Bronchus fibroblast of lung (primary cell): ENCODE measurements around the gene SPTB. TPM values are rescaled to one million over a fixed set of nuclear protein-coding genes. Genes with fewer than 3 reads are reported as not detected.

Experiments used
- total RNA-seq: library from RNA; depleted of rRNA; stranded (reverse); fragments of >200 nt; gene quantifications from 2 replicates; pipeline ENCODE4 v1.2.3, GENCODE V29; 2015

SPTB gene
- not detected in 2 replicates for total RNA-seq

GRCh38 chr14:64879635-64880220, at the start of gene SPTB:
TSS of gene SPTB (minus strand) at chr14:64879907. CDS start at chr14:64823094, 56,813 bp downstream.

GRCh38 chr14:64914237-64915028, 34.7 kb upstream of the SPTB start, which contains the start of gene CHURC1:
TSS of gene CHURC1 (plus strand) at chr14:64914455. CDS start at chr14:64914496, 41 bp downstream.

GRCh38 chr14:64704143-64704742, 175.5 kb downstream of the SPTB start, which contains the start of gene PLEKHG3:
TSS of gene PLEKHG3 (plus strand) at chr14:64704424. CDS start at chr14:64727632, 23,208 bp downstream.

Other genes starting within 250 kb of the SPTB start
- gene PLEKHG3, start 175.5 kb downstream of the SPTB start, total RNA-seq: 3.4 and 9.1 TPM in 2 replicates
- gene CHURC1, start 34.5 kb upstream of the SPTB start, total RNA-seq: 27.4 and 37.0 TPM in 2 replicates
- not detected in 2 replicates for gene GPX2, start 62.8 kb upstream of the SPTB start, total RNA-seq
- gene RAB15, start 92.4 kb upstream of the SPTB start, total RNA-seq: 1.6 and 2.2 TPM in 2 replicates
- 14.4 and 15.5 TPM in 2 replicates for gene FNTB, start 107.0 kb upstream of the SPTB start, total RNA-seq
- 28.2 and 28.6 TPM in 2 replicates for gene MAX, start 222.6 kb upstream of the SPTB start, total RNA-seq